Measurements from ENCODE around the gene NUP54. TPM values are rescaled to one million over a fixed set of nuclear protein-coding genes. Genes with fewer than 3 reads are reported as not detected.

NUP54 gene
- total and polyA plus RNA-seq, 9 of the 15 experiments (the other 6 are each of a cell fraction or from before 2014, with no cell fraction given) = 29.6 to 115 (median 67.7) TPM

GRCh38 chr4:76090241-76090691, 57.9 kb downstream of the NUP54 start (continued):
- TF ChIP-seq ZNF398 (CRISPR knock-in tag; IDR thresholded peaks at IDR 0.05) = no peak
- TF ChIP-seq ZEB2 (IDR thresholded peaks at IDR 0.05) = peak; percentile 29; the same call in 1 of the 2 replicates
- TF ChIP-seq SMAD1 (IDR thresholded peaks at IDR 0.05; ENCODE audit: low read depth, low read length, partially characterized antibody) = peak; percentile 84
- peak; percentile 56 for TF ChIP-seq SP1 (CRISPR knock-in tag; IDR thresholded peaks at IDR 0.05)
- peak; percentile 57 for TF ChIP-seq MYC (IDR thresholded peaks at IDR 0.05; ENCODE audit: low read depth, low read length)
- no peak for TF ChIP-seq MYC (CRISPR knock-in tag; IDR thresholded peaks at IDR 0.05; ENCODE audit: borderline replicate concordance, low read depth)
- TF ChIP-seq PKNOX1 (IDR thresholded peaks at IDR 0.05) = peak; percentile 83
- peak; percentile 25 for TF ChIP-seq FOS (IDR thresholded peaks at IDR 0.05; ENCODE audit: extremely low read depth, insufficient read length)
- TF ChIP-seq LEF1 (IDR thresholded peaks at IDR 0.05) = peak; percentile 80; the same call in 1 of the 2 replicates
- TF ChIP-seq SOX6 (IDR thresholded peaks at IDR 0.05) = peak; percentile 94
- TF ChIP-seq DEAF1 (CRISPR knock-in tag; IDR thresholded peaks at IDR 0.05) = no peak
- TF ChIP-seq JUN (IDR thresholded peaks at IDR 0.05; ENCODE audit: borderline replicate concordance, low read depth, low read length) = peak; percentile 80; the same call in 1 of the 2 replicates
- no peak for TF ChIP-seq JUN (CRISPR knock-in tag; IDR thresholded peaks at IDR 0.05; ENCODE audit: borderline replicate concordance)
- TF ChIP-seq PHF8 (IDR thresholded peaks at IDR 0.05; ENCODE audit: borderline replicate concordance, low read length) = no peak
- TF ChIP-seq DNMT1 (IDR thresholded peaks at IDR 0.05) = no peak
- peak; percentile 77 for TF ChIP-seq NFE2 (IDR thresholded peaks at IDR 0.05; ENCODE audit: low read depth)
- TF ChIP-seq KDM5B (IDR thresholded peaks at IDR 0.05; ENCODE audit: insufficient replicate concordance, low read depth, low read length) = no peak
- no peak for TF ChIP-seq TSC22D4 (tag; IDR thresholded peaks at IDR 0.05)
- no peak for TF ChIP-seq ZNF143 (CRISPR knock-in tag; IDR thresholded peaks at IDR 0.05)
- TF ChIP-seq FOSL1 (tag; conservative IDR thresholded peaks at IDR 0.05) = peak; percentile 93
- no peak for TF ChIP-seq ZNF23 (CRISPR knock-in tag; IDR thresholded peaks at IDR 0.05)
- TF ChIP-seq ZFP91 (CRISPR knock-in tag; IDR thresholded peaks at IDR 0.05) = no peak

All from K562 (cell line).